GM13977 (cell line): Measurements from ENCODE around the gene CHKA.

Source experiments
- DNase-seq: peaks from one replicate; pipeline ENCODE4 v3.0.0; 2012; ENCODE audit warnings: low spot score
- CTCF ChIP-seq: IDR thresholded peaks from 2 replicates; pipeline ENCODE4 v1.5.1; 2012; ENCODE audit warnings: mild to moderate bottlenecking, control low read depth; ENCODE audit not compliant: insufficient read depth; ENCODE audit errors: extremely low read depth, missing control alignments
- in situ Hi-C: fragments of 300-500 bp; cut with MboI; formaldehyde crosslinking; loops from one replicate; pipeline ENCODE4 v1.12.0; 2022; ENCODE audit warnings: low sequenced_read_pairs, low pct_unique_long_range_greater_than_20kb, mixed read lengths, inconsistent platforms; ENCODE audit not compliant: unreplicated experiment

CHKA gene

GRCh38 chr11:68090706-68091105, 30.5 kb downstream of the CHKA start:
- no peak for DNase-seq
- TF ChIP-seq CTCF = no peak

GRCh38 chr11:68090287-68090686, 30.9 kb downstream of the CHKA start:
- TF ChIP-seq CTCF = no peak
- in situ Hi-C loops = no loop called here
- no peak for DNase-seq

More at GRCh38 chr11:68090706-68091105, 30.5 kb downstream of the CHKA start:
- in situ Hi-C loops = no loop called here

DNA sequence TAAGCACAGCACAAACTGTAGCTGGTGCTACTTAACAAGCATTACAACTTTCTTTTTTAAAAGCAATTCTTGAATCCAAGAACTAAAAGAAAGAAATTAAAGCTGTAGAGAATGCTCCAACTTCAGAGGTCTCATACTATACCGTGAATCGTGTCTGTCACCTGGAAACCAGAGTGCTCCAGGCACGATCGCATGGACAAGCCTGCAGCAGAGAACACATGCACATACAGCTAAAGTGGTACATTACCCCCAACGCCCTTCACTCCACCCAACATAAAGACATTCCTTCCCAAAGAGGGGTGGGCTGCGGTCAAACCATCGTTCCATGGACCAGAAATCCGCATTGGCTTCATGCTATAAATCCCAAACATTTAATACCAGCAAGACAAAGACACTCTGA, 31.5 kb downstream of the CHKA start:
- TF ChIP-seq CTCF = no peak
- DNase-seq = no peak
- in situ Hi-C loops = no loop called here

DNA sequence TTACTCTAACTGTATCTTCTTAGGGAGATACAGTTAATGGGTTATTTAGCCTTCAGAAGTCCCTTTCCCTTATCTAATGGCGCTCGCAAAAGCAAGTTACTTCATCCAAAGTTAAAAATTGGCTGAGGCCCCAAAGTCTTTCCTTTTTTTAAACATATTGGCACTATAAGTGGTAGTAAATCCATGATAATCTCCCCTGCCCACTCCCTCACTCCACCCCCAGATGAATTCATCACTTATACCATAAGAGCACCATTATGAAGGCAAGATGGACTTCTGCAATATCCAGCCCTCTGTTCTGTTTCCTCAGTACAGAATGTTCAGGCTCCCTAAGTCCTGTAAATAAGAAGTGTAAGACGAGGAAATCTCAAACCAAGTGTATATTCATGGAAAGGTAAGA, 37.7 kb downstream of the CHKA start:
- in situ Hi-C loops = no loop called here
- DNase-seq = no peak
- TF ChIP-seq CTCF = no peak

GRCh38 chr11:68082481-68082880, 38.7 kb downstream of the CHKA start:
- no peak for DNase-seq
- in situ Hi-C loops = no loop called here

DNA sequence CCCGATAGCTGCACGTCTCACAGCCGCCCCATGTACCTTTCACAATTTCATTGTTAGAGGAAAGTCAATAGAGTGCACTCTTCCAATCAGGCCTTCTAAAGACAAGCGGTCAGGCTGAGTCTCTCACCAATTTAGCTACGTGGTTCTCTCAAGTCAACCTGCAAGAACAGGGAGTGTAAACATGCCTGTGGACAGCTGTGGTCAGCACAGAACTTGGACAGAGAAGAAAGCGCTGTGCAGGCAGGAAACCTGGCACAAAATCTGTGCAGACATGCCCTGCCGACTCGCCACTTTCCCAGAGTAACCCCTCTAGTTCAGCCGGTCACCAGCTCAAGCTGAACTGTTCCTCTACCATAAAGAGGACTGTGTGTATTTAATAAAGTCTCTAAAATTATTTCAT, 39.5 kb downstream of the CHKA start:
- in situ Hi-C loops = no loop called here
- no peak for DNase-seq
- no peak for TF ChIP-seq CTCF

More at GRCh38 chr11:68082481-68082880, 38.7 kb downstream of the CHKA start:
- no peak for TF ChIP-seq CTCF

DNA sequence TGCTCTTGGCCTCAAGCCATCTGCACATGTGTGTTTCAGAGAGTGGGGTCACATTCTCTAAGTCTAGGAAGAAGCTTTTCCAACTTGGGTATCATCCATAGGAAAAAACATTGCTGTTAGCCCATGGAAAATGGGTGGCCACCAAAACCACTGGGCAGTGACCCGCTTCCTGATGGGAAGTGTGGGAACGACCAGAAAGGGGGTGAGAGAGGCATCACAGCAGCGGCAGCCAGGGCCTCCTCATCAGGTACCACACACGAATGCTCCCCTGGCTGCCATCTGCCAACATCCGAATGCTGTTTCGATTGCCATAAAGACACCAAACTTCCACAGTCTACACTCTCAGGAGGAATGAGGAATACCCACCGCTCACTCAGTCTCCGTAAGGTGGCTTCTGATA, 40.3 kb downstream of the CHKA start:
- DNase-seq = no peak
- TF ChIP-seq CTCF = no peak
- in situ Hi-C loops = no loop called here
